Measurements from ENCODE around the gene TARP.

- TF ChIP-seq, protein P1, sequence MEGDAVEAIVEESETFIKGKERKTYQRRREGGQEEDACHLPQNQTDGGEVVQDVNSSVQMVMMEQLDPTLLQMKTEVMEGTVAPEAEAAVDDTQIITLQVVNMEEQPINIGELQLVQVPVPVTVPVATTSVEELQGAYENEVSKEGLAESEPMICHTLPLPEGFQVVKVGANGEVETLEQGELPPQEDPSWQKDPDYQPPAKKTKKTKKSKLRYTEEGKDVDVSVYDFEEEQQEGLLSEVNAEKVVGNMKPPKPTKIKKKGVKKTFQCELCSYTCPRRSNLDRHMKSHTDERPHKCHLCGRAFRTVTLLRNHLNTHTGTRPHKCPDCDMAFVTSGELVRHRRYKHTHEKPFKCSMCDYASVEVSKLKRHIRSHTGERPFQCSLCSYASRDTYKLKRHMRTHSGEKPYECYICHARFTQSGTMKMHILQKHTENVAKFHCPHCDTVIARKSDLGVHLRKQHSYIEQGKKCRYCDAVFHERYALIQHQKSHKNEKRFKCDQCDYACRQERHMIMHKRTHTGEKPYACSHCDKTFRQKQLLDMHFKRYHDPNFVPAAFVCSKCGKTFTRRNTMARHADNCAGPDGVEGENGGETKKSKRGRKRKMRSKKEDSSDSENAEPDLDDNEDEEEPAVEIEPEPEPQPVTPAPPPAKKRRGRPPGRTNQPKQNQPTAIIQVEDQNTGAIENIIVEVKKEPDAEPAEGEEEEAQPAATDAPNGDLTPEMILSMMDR (IDR thresholded peaks at IDR 0.05): no peak
- TF ChIP-seq POLR2A (IDR thresholded peaks at IDR 0.05): no peak
Observed at GRCh38 chr7:38294926-38295325, 21.5 kb upstream of the TARP start.

Data from tibial nerve (tissue), 3 donors.